ENCODE data around the gene UBC. TPM values are rescaled to one million over a fixed set of nuclear protein-coding genes. Genes with fewer than 3 reads are reported as not detected.

The UBC gene
- total RNA-seq, 2 donors from 2014 or later, result 938 to 1,145 TPM

DNA sequence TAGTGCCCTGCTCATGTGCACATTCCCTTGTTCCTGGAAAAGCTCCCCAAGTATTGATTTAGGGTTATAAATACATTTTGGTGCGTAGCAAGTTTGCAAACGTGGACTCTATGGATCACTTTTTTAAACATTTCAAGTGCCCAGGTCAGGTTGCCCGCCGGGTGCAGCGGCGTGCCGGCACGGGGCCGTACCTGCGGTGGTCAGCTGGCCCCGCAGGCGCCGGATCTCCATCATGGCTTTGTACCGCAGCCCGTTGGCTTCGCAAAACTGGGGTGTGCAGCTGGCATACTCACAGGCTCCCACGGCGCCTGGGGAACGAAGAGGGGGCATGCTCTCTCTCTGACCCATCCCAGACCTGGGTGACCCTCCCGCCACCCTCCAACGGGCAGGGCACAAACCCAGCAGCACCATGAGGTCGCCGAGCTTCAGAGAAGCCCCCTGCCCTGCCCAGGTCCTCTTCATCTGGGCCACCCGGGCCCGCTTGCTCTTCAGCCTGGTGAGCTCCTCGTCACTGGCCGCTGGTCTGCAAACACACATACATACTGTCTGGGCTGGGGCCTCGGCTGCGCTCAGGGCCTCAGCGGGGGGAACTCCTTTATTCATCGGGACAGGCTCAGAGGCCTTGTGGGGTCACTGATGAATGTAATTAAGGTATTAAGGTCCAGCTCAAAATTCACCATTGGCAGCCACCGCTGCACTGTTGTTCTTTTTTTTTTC is 39.4 kb upstream of the UBC start:
- no peak for DNase-seq (ENCODE audit: low spot score)
- TF ChIP-seq, protein P1, sequence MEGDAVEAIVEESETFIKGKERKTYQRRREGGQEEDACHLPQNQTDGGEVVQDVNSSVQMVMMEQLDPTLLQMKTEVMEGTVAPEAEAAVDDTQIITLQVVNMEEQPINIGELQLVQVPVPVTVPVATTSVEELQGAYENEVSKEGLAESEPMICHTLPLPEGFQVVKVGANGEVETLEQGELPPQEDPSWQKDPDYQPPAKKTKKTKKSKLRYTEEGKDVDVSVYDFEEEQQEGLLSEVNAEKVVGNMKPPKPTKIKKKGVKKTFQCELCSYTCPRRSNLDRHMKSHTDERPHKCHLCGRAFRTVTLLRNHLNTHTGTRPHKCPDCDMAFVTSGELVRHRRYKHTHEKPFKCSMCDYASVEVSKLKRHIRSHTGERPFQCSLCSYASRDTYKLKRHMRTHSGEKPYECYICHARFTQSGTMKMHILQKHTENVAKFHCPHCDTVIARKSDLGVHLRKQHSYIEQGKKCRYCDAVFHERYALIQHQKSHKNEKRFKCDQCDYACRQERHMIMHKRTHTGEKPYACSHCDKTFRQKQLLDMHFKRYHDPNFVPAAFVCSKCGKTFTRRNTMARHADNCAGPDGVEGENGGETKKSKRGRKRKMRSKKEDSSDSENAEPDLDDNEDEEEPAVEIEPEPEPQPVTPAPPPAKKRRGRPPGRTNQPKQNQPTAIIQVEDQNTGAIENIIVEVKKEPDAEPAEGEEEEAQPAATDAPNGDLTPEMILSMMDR (IDR thresholded peaks at IDR 0.05), result no peak
- H3K9me3 ChIP-seq, result no peaks in the 10 kb centered on the region
- H3K36me3 ChIP-seq, result peaks cover 58% of the 10 kb centered on the region
- no peaks in the 10 kb centered on the region for H3K4me1 ChIP-seq
- H3K4me3 ChIP-seq, result no peak overlapping the region
- H3K27ac ChIP-seq, result no peak overlapping the region
- H3K27me3 ChIP-seq, result no peaks in the 10 kb centered on the region

DNA sequence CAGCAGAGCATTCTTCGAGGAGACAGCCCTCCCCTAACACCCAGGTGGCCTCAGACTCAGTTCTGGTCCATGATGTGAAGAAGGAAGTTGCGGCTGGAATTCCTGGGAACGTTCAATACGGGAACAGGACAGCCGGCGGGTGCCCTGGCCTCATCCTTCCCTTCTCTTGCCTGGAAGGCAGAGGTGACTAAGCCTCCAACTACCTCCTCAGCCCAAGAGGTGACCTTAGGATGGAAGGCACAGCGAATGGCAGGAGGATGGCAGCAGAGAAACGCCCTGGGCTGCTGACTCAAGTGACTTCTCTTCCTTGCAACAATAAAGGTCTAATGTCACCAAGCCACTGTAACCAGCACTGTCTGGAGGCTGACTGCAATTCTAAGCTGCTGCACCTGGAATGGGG is 38.4 kb upstream of the UBC start:
- H3K27me3 ChIP-seq, result no peaks in the 10 kb centered on the region
- no peak for DNase-seq (ENCODE audit: low spot score)
- H3K36me3 ChIP-seq, result peaks cover 62% of the 10 kb centered on the region
- peaks cover 0 to 3% of the 10 kb centered on the region in 2 donors for H3K4me1 ChIP-seq
- no peaks in the 10 kb centered on the region for H3K9me3 ChIP-seq
- TF ChIP-seq, protein P1 (IDR thresholded peaks at IDR 0.05), result no peak
- no peak overlapping the region for H3K4me3 ChIP-seq
- H3K27ac ChIP-seq, result no peak overlapping the region

DNA sequence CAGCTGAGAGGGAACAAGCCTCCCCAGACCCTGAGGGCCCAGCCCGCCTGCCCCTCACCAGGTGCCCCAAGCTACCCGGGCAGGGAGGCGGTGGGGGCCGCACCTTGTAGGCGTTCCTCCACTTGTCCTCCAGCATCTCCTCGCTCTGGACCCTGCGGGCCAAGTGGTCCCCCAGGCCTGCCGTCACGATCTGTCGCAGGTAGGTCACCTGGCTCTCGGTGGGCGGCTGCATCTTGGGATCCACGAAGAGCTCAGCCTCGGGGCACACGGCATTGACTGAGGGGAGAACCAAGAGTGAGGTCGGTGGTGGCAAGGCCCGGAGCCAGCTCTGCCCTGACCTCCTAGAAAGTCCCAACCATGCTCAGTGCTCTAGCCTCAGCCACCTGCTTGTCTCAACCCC is 37.8 kb upstream of the UBC start:
- peaks cover 0 to 8% of the 10 kb centered on the region in 2 donors for H3K4me1 ChIP-seq
- no peak for DNase-seq (ENCODE audit: low spot score)
- TF ChIP-seq, protein P1 (IDR thresholded peaks at IDR 0.05), result no peak
- no peak overlapping the region for H3K27ac ChIP-seq
- H3K9me3 ChIP-seq, result no peaks in the 10 kb centered on the region
- no peak overlapping the region for H3K4me3 ChIP-seq
- H3K36me3 ChIP-seq, result peaks cover 61% of the 10 kb centered on the region
- H3K27me3 ChIP-seq, result no peaks in the 10 kb centered on the region

DNA sequence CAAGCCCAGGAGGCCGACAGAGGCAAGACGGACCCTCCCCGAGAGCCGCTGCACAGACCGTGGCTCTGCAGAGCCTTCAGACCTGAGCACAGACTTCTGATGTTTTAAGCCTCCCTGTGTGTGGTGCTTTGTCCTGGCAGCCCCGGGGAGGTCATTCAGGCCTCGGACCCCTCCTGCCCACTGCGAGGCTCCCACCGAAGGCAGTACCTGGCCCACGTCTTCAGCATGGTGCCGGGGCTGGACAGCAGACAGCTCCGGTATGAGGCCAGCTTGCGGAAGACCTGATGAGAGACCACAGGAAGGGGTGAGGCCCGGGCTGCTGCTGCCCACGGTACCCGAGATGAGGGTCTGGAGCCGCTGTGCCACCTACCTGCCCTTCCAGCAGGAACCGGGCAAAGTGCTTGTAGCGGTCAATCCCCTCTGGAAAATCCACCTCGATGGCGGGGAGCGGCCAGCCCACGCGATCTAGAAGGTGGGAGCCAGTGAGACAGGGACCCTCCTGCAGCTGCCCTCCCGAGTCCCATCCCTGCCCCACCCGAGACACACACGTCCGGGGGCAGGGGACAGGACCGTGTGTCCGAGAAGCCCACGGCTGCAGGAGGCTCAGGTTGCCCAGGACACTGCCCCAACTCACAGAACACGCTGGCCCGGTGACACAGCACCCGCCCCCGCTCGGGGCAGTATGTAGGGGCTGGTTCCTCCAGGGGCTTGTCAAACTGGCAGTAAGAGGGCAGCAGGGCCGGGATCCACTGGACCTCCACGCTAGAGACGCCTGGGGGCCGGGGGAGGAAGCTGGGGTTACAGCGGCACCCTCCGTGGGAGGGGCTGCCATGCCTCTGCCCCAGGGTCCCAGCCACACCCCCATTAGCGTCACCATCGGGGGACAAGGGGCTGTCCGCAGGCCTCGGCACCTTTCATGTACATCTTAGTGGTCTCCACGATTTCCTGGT is 35.6 kb upstream of the UBC start:
- no peaks in the 10 kb centered on the region for H3K9me3 ChIP-seq
- no peak for DNase-seq (ENCODE audit: low spot score)
- H3K36me3 ChIP-seq, result peaks cover 45% of the 10 kb centered on the region
- H3K27ac ChIP-seq, result no peak overlapping the region
- H3K4me3 ChIP-seq, result no peak overlapping the region
- H3K27me3 ChIP-seq, result no peaks in the 10 kb centered on the region
- peaks cover 0 to 11% of the 10 kb centered on the region in 2 donors for H3K4me1 ChIP-seq
- TF ChIP-seq, protein P1 (IDR thresholded peaks at IDR 0.05), result no peak

DNA sequence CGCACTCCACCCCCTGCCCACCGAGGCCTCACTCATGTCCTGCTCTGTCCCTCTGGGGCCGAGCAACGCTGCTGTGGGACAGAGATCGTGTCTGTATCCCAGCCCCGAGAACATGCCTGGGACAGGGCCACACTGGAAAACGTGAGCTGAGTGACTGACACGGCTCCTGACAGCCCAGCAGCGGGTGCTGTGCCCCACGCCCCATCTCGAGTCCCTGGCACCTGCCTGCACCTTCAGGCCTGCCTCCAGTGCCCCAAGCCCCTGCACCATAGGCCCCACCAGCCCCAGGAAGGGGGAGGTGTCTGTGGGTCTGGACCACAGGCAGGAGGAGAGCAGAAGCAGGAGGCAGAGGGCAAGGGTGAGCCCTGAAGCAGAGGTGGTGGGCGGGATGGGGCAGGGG is 34.6 kb upstream of the UBC start:
- Histone ChIP-seq H3K4me1 (peaks cover 0 to 11% of the 10 kb centered on the region in 2 donors), H3K36me3 (peaks cover 41% of the 10 kb centered on the region)
- DNase-seq (ENCODE audit: low spot score), result no peak

More for the DNA sequence above, 34.6 kb upstream of the UBC start:
- Histone ChIP-seq H3K9me3 (no peaks in the 10 kb centered on the region), H3K27me3 (no peaks in the 10 kb centered on the region), H3K27ac (no peak overlapping the region), H3K4me3 (no peak overlapping the region)
- TF ChIP-seq, protein P1 (IDR thresholded peaks at IDR 0.05), result no peak

All from right atrium auricular region (tissue), 2 donors.